Suprapubic skin (tissue), 4 donors: ENCODE measurements around the gene DROSHA. TPM values are rescaled to one million over a fixed set of nuclear protein-coding genes. Genes with fewer than 3 reads are reported as not detected.

Experiments used
- DNase-seq, 2 donors: peaks; one replicate each; pipeline ENCODE4 v3.0.0-alpha.2; 2019; ENCODE audit warnings: low spot score in 2 of 2
- H3K27ac ChIP-seq: fragments of 200-600 bp; sonication (generic); one replicate; pipeline ENCODE4 v1.5.1; 2019
- H3K27me3 ChIP-seq: fragments of 200-600 bp; sonication (generic); one replicate; pipeline ENCODE4 v1.5.1; 2019
- H3K36me3 ChIP-seq: fragments of 200-600 bp; sonication (generic); one replicate; pipeline ENCODE4 v1.5.1; 2019
- H3K4me1 ChIP-seq: fragments of 200-600 bp; sonication (generic); one replicate; pipeline ENCODE4 v1.5.1; 2019
- H3K4me3 ChIP-seq: fragments of 200-600 bp; sonication (generic); one replicate; pipeline ENCODE4 v1.5.1; 2019; ENCODE audit warnings: mild to moderate bottlenecking
- H3K9me3 ChIP-seq: fragments of 200-600 bp; sonication (generic); one replicate; pipeline ENCODE4 v1.5.1; 2019
- CTCF ChIP-seq, 2 donors: fragments of 200-600 bp in 1 of 2; fragments of 450-650 bp in 1 of 2; sonication (generic) in 1 of 2; IDR thresholded peaks; one replicate each; pipeline ENCODE4 v1.5.1; 2016 to 2019; ENCODE audit warnings: antibody characterized with exemption in 2 of 2, mild to moderate bottlenecking in 1 of 2, moderate library complexity in 1 of 2
- EP300 ChIP-seq: sonication (generic); formaldehyde crosslinking; IDR thresholded peaks from one replicate; pipeline ENCODE4 v1.6.1; 2017; ENCODE audit warnings: antibody characterized with exemption
- POLR2A ChIP-seq, 2 donors: fragments of 450-650 bp; IDR thresholded peaks; one replicate each; pipeline ENCODE4 v1.6.1; 2017; ENCODE audit warnings: antibody characterized with exemption in 2 of 2, mild to moderate bottlenecking in 2 of 2, moderate library complexity in 2 of 2
- POLR2AphosphoS5 ChIP-seq, 3 donors: sonication (generic); formaldehyde crosslinking; IDR thresholded peaks; one replicate each; pipeline ENCODE4 v1.6.1; 2017; ENCODE audit warnings: antibody characterized with exemption in 3 of 3
- WGBS: methylation state at CpG from one replicate; pipeline ENCODE4 v1.1.5; 2018; 5-methylcytosine and 5-hydroxymethylcytosine counted together
- total RNA-seq, 4 donors: library from RNA; depleted of rRNA; stranded (reverse); fragments of >200 nt; gene quantifications; one replicate each; pipeline ENCODE4 v1.1.0, GENCODE V29; 2016

The DROSHA gene
- total RNA-seq, 4 donors from 2014 or later: 25.5 to 69.7 (median 34.6) TPM

- TF ChIP-seq POLR2AphosphoS5 (IDR thresholded peaks at IDR 0.05) (no peak), EP300 (no peak), POLR2A (IDR thresholded peaks at IDR 0.05) (no peak), CTCF (IDR thresholded peaks at IDR 0.05) (no peak)
- 89% methylated on average over 4 of the region's 4 CpGs for WGBS
- Histone ChIP-seq H3K27ac (no peak overlapping the region), H3K36me3 (peaks cover 60% of the 10 kb centered on the region), H3K4me1 (no peaks in the 10 kb centered on the region), H3K27me3 (no peaks in the 10 kb centered on the region), H3K4me3 (no peak overlapping the region), H3K9me3 (no peaks in the 10 kb centered on the region)
- no peak for DNase-seq
These were observed 96.2 kb downstream of the DROSHA start for GRCh38 chr5:31435730-31436129.

DNA sequence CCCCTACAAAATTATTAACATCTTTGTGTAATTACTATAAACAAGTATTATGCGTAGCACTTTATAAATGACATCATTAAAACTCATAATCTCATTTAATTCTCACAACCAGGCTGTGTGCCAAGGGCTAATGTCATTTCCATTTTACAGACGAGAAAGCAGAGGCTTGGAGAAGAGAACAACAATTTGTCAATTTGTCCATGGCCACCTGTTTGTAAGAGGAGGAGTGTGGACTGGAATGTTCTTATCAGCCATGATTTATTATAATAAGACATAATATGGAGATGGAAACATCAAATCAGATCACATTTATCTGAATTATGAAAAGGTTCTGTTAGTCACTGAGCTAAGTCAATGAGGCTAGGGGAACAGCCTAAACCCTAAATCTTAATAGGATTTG, 97.0 kb downstream of the DROSHA start:
- Histone ChIP-seq H3K27ac (no peak overlapping the region), H3K9me3 (no peaks in the 10 kb centered on the region), H3K4me3 (no peak overlapping the region), H3K4me1 (no peaks in the 10 kb centered on the region), H3K36me3 (peaks cover 65% of the 10 kb centered on the region), H3K27me3 (no peaks in the 10 kb centered on the region)
- TF ChIP-seq CTCF (IDR thresholded peaks at IDR 0.05): no peak
- no peak for TF ChIP-seq POLR2AphosphoS5 (IDR thresholded peaks at IDR 0.05)
- TF ChIP-seq POLR2A (IDR thresholded peaks at IDR 0.05): no peak
- TF ChIP-seq EP300: no peak
- no peak for DNase-seq
- 59% methylated on average over 2 of the region's 2 CpGs for WGBS

GRCh38 chr5:31433229-31433628, 98.7 kb downstream of the DROSHA start:
- no peaks in the 10 kb centered on the region for H3K4me1 ChIP-seq
- WGBS: 88% methylated on average over 3 of the region's 3 CpGs
- H3K27me3 ChIP-seq: no peaks in the 10 kb centered on the region
- no peak overlapping the region for H3K4me3 ChIP-seq
- no peak overlapping the region for H3K27ac ChIP-seq
- no peak for DNase-seq
- peaks cover 59% of the 10 kb centered on the region for H3K36me3 ChIP-seq
- no peaks in the 10 kb centered on the region for H3K9me3 ChIP-seq
- TF ChIP-seq POLR2AphosphoS5 (IDR thresholded peaks at IDR 0.05): no peak

- WGBS: 79% methylated on average over 1 of the region's 1 CpG
- H3K36me3 ChIP-seq: peaks cover 41% of the 10 kb centered on the region
- DNase-seq: no peak
- H3K4me1 ChIP-seq: no peaks in the 10 kb centered on the region
- no peaks in the 10 kb centered on the region for H3K27me3 ChIP-seq
- H3K27ac ChIP-seq: no peak overlapping the region
- H3K9me3 ChIP-seq: no peaks in the 10 kb centered on the region
- TF ChIP-seq CTCF (IDR thresholded peaks at IDR 0.05): no peak
- TF ChIP-seq POLR2A (IDR thresholded peaks at IDR 0.05): no peak
- TF ChIP-seq EP300: no peak
- no peak for TF ChIP-seq POLR2AphosphoS5 (IDR thresholded peaks at IDR 0.05)
- no peak overlapping the region for H3K4me3 ChIP-seq
These were observed 104.1 kb downstream of the DROSHA start for GRCh38 chr5:31427724-31428309.

DNA sequence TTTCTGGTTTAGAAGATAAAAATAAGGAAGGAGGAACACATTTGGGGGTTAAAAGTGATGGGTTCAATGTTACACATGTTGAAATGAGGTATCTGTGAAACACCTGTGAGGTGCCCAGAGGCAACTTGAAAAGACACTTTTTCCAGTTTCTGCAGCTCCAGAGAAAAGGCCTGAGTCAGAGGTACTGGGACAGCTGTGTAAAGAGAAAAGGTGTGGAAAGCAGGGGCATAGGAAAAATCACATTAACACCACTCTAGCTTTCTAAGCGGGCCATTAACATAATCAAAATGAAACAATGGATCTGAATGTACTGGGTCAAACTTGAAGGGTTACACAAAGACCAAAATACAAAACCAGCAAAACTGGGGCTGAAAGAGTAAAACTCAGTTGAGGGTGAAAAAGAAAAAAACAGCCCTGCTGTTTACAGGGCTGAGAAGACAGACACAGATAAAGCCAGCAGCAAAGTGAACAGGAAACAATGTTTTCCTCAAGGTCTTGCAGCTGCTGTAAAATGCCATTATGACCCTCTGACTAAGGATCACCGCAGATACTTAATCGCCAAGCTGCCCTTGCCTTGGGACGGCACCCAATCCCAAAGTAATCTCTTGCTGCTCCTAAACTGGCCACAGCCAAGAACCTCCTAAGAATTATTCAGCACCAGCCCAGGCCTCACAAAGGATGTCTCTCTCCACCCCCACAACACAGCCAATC, 104.7 kb downstream of the DROSHA start:
- H3K36me3 ChIP-seq: peaks cover 40% of the 10 kb centered on the region
- WGBS: 93% methylated on average over 4 of the region's 4 CpGs
- no peaks in the 10 kb centered on the region for H3K9me3 ChIP-seq
- no peak for TF ChIP-seq POLR2AphosphoS5 (IDR thresholded peaks at IDR 0.05)
- no peak for TF ChIP-seq EP300
- TF ChIP-seq CTCF (IDR thresholded peaks at IDR 0.05): no peak
- no peak for TF ChIP-seq POLR2A (IDR thresholded peaks at IDR 0.05)
- H3K4me1 ChIP-seq: no peaks in the 10 kb centered on the region
- no peaks in the 10 kb centered on the region for H3K27me3 ChIP-seq
- no peak overlapping the region for H3K27ac ChIP-seq
- no peak for DNase-seq
- H3K4me3 ChIP-seq: no peak overlapping the region
